Neural cell (in vitro differentiated cells): Measurements from ENCODE around the gene RPS2.

Source experiments
- CTCF ChIP-seq: fragments of 450-650 bp; IDR thresholded peaks from 2 replicates; pipeline ENCODE4 v1.5.1; 2014; ENCODE audit warnings: antibody characterized with exemption, mild to moderate bottlenecking, moderate library complexity; ENCODE audit not compliant: poor library complexity, severe bottlenecking
- MXI1 ChIP-seq: fragments of 450-650 bp; conservative IDR thresholded peaks from 2 replicates; pipeline ENCODE4 v1.6.1; 2014; ENCODE audit warnings: antibody characterized with exemption, mild to moderate bottlenecking; ENCODE audit not compliant: poor library complexity, severe bottlenecking
- POLR2AphosphoS5 ChIP-seq: IDR thresholded peaks from 2 replicates; pipeline ENCODE4 v1.6.1; 2012
- SMC3 ChIP-seq: fragments of 450-650 bp; conservative IDR thresholded peaks from 2 replicates; pipeline ENCODE4 v1.6.1; 2014; ENCODE audit warnings: antibody characterized with exemption, mild to moderate bottlenecking, moderate library complexity; ENCODE audit not compliant: poor library complexity
- TAF1 ChIP-seq: IDR thresholded peaks from 2 replicates; pipeline ENCODE4 v1.6.1; 2012; ENCODE audit warnings: low read depth

DNA sequence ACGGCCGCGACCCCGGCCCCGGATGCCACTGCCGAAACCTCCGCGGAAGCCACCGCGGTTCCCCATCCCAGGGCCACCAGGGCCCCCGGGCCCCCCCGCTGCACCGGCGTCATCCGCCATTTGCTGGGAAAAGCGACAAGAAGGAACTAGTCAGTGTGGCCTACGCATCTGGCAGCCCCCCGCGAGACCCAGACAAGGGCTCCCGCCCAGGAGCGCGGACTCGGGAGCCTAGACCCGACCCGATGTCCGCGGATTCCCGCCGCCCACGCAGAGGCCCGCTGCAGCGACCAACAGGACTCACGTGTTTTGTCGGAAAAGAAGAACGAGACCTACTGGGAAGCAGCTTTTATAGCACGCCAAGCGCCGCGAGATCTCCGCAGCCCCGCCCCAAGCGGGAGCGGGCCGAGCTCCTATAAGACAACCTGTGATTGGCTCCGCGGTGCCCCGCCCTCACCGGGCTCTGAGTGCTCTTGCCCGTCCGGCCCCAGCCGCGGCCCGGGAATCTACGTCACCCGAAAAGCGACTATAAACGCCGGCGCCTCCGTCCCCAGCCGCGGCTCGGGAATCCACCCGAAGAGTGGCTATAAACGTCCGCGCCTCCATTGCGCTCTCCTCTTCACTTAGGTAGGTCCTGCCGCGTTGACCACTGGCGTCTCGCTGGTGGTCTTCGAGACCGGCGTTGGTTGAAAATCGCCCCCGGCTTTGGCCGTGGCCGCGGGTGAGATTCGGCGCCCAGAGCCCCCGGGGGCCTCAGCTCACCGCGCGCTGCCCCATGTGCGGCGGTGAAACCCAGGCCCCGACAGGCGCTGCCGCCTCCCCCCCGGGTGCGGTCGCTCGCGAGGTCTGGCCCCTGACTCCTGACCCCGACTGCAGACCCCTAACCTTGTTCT lies at the start of gene RPS2:
- peak; percentile 96 for TF ChIP-seq MXI1
- peak; percentile 37 for TF ChIP-seq CTCF
- TF ChIP-seq POLR2AphosphoS5: peak; percentile 99
- TF ChIP-seq TAF1: peak; percentile 98
- no peak for TF ChIP-seq SMC3
